NCI-H524 (cell line): Measurements from ENCODE around the gene PLCB4.

Source experiments
- DNase-seq, 2 experiments: peaks; one replicate each; lab custom pipeline; 2025; lab: John Stamatoyannopoulos, UW

PLCB4 gene

GRCh38 chr20:9453201-9453600 is 384.3 kb downstream of the PLCB4 start:
- DNase-seq, result no peak

- DNase-seq, result no peak
Observed at GRCh38 chr20:9454791-9455190, 385.9 kb downstream of the PLCB4 start.

GRCh38 chr20:9457136-9457535 is 388.2 kb downstream of the PLCB4 start:
- DNase-seq, result no peak

- peak in 1 of 2 experiments; percentile 18 for DNase-seq
Observed at GRCh38 chr20:9458138-9458796, 389.4 kb downstream of the PLCB4 start.

GRCh38 chr20:9460518-9460917 is 391.6 kb downstream of the PLCB4 start:
- no peak for DNase-seq

- DNase-seq, result peak; percentile 20 to 31
Observed at GRCh38 chr20:9467995-9468394, 399.1 kb downstream of the PLCB4 start.

GRCh38 chr20:9474835-9475415 is 406.0 kb downstream of the PLCB4 start:
- no peak for DNase-seq

GRCh38 chr20:9475456-9475855 is 406.6 kb downstream of the PLCB4 start:
- DNase-seq, result no peak

GRCh38 chr20:9476174-9476573 is 407.3 kb downstream of the PLCB4 start:
- DNase-seq, result no peak

GRCh38 chr20:9476637-9477036 is 407.8 kb downstream of the PLCB4 start:
- no peak for DNase-seq

GRCh38 chr20:9478771-9479170 is 409.9 kb downstream of the PLCB4 start:
- DNase-seq, result peak in 1 of 2 experiments; percentile 24

- DNase-seq, result peak in 1 of 2 experiments; percentile 21
Observed at GRCh38 chr20:9480066-9480465, 411.2 kb downstream of the PLCB4 start.

GRCh38 chr20:9482180-9482579 is 413.3 kb downstream of the PLCB4 start:
- no peak for DNase-seq

- DNase-seq, result peak in 1 of 2 experiments; percentile 65
Observed at GRCh38 chr20:9483131-9483530, 414.2 kb downstream of the PLCB4 start.

- peak; percentile 36 to 83 for DNase-seq
Observed at GRCh38 chr20:9485614-9486340, 416.9 kb downstream of the PLCB4 start.

- DNase-seq, result no peak
Observed at GRCh38 chr20:9487231-9487630, 418.3 kb downstream of the PLCB4 start.

- peak in 1 of 2 experiments; percentile 66 for DNase-seq
Observed at GRCh38 chr20:9488063-9488462, 419.2 kb downstream of the PLCB4 start.

- DNase-seq, result no peak
Observed at GRCh38 chr20:9490161-9490560, 421.3 kb downstream of the PLCB4 start.

- DNase-seq, result no peak
Observed at GRCh38 chr20:9490631-9491030, 421.7 kb downstream of the PLCB4 start.

- DNase-seq, result no peak
Observed at GRCh38 chr20:9491324-9491723, 422.4 kb downstream of the PLCB4 start.

- DNase-seq, result no peak
Observed at GRCh38 chr20:9492067-9492466, 423.2 kb downstream of the PLCB4 start.

- DNase-seq, result no peak
Observed at GRCh38 chr20:9493803-9494202, 424.9 kb downstream of the PLCB4 start.

GRCh38 chr20:9495701-9496100 is 426.8 kb downstream of the PLCB4 start:
- no peak for DNase-seq
